ENCODE measurements around the gene ZNFX1. TPM values are rescaled to one million over a fixed set of nuclear protein-coding genes. Genes with fewer than 3 reads are reported as not detected.

ZNFX1 gene
- total RNA-seq, 1 donor from 2014 or later = 6.9 TPM

DNA sequence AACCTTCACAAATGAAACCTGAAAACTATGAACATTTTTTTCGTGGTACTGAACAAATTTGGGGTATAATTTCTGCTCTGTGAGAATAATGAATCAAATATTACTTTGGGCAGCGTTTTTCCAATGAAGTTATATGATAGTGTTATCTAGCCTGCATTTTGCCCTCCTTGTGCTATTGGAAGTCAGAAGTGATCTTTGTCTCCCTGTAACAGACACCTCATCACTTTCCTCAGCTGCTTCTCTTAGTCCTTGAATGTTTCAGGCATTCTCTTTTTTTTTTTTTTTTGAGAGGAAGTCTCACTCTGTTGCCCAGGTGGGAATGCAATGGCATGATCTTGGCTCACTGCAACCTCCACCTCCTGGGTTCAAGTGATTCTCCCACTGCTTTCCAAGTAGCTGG, 48.5 kb downstream of the ZNFX1 start:
- Histone ChIP-seq H4K20me1 (ENCODE audit: low read depth) (no peaks in the 10 kb centered on the region), H3K36me3 (no peaks in the 10 kb centered on the region), H3K9me3 (ENCODE audit: low read depth) (no peaks in the 10 kb centered on the region), H3K27me3 (no peaks in the 10 kb centered on the region), H3K27ac (no peak overlapping the region), H3K4me3 (no peak overlapping the region), H3F3A (ENCODE audit: low read depth) (no peaks in the 10 kb centered on the region), H2AFZ (replicated peaks) (no peak overlapping the region), H3K9ac (no peak overlapping the region), H3K79me2 (ENCODE audit: low read depth) (no peaks in the 10 kb centered on the region), H3K4me1 (no peaks in the 10 kb centered on the region), H3K4me2 (no peak overlapping the region)
- no peak overlapping the region for H3K4me3 Mint-ChIP-seq
- no peak for DNase-seq (ENCODE audit: low spot score)
- TF ChIP-seq EZH2phosphoT487 (IDR thresholded peaks at IDR 0.05) (no peak), EZH2 (IDR thresholded peaks at IDR 0.05) (no peak)
- TF ChIP-seq, protein P1, sequence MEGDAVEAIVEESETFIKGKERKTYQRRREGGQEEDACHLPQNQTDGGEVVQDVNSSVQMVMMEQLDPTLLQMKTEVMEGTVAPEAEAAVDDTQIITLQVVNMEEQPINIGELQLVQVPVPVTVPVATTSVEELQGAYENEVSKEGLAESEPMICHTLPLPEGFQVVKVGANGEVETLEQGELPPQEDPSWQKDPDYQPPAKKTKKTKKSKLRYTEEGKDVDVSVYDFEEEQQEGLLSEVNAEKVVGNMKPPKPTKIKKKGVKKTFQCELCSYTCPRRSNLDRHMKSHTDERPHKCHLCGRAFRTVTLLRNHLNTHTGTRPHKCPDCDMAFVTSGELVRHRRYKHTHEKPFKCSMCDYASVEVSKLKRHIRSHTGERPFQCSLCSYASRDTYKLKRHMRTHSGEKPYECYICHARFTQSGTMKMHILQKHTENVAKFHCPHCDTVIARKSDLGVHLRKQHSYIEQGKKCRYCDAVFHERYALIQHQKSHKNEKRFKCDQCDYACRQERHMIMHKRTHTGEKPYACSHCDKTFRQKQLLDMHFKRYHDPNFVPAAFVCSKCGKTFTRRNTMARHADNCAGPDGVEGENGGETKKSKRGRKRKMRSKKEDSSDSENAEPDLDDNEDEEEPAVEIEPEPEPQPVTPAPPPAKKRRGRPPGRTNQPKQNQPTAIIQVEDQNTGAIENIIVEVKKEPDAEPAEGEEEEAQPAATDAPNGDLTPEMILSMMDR (IDR thresholded peaks at IDR 0.05) = no peak
- no peaks in the 10 kb centered on the region for H3K9me3 Mint-ChIP-seq
- H3K27me3 Mint-ChIP-seq (ENCODE audit: insufficient read depth, low read depth) = peaks cover 5% of the 10 kb centered on the region
- no peak overlapping the region for H3K27ac Mint-ChIP-seq
- peaks cover 24% of the 10 kb centered on the region for H3K36me3 Mint-ChIP-seq
- no peaks in the 10 kb centered on the region for H3K4me1 Mint-ChIP-seq

DNA sequence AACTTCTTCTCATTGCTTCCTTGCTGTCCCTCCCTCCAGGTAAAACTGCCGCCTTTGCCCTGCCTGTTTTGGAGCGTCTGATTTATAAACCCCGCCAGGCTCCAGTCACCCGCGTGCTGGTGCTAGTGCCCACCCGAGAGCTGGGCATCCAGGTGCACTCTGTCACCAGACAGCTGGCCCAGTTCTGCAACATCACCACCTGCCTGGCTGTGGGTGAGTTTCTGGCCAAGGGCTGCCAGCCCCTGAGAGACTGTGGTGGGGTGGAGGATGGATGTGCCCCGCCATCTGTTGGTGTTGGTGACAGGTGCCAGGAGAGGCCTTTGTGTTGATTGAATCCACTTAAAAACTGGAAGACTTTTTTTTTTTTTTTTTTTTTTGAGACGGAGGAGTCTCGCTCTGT, 49.2 kb downstream of the ZNFX1 start:
- no peak overlapping the region for H3K27ac ChIP-seq
- H2AFZ ChIP-seq (replicated peaks) = no peak overlapping the region
- Mint-ChIP-seq H3K27ac (no peak overlapping the region), H3K9me3 (no peaks in the 10 kb centered on the region), H3K4me3 (no peak overlapping the region), H3K4me1 (no peaks in the 10 kb centered on the region), H3K27me3 (ENCODE audit: insufficient read depth, low read depth) (peaks cover 5% of the 10 kb centered on the region), H3K36me3 (peaks cover 23% of the 10 kb centered on the region)
- H3K4me3 ChIP-seq = no peak overlapping the region
- no peaks in the 10 kb centered on the region for H3K79me2 ChIP-seq (ENCODE audit: low read depth)
- TF ChIP-seq EZH2 (IDR thresholded peaks at IDR 0.05) = no peak
- TF ChIP-seq, protein P1 (IDR thresholded peaks at IDR 0.05) = no peak
- no peaks in the 10 kb centered on the region for H3K27me3 ChIP-seq
- H3K4me1 ChIP-seq = no peaks in the 10 kb centered on the region
- H3K36me3 ChIP-seq = no peaks in the 10 kb centered on the region
- no peaks in the 10 kb centered on the region for H3F3A ChIP-seq (ENCODE audit: low read depth)
- H3K4me2 ChIP-seq = no peak overlapping the region
- H4K20me1 ChIP-seq (ENCODE audit: low read depth) = no peaks in the 10 kb centered on the region
- H3K9me3 ChIP-seq (ENCODE audit: low read depth) = no peaks in the 10 kb centered on the region
- no peak overlapping the region for H3K9ac ChIP-seq
- no peak for DNase-seq (ENCODE audit: low spot score)

DNA sequence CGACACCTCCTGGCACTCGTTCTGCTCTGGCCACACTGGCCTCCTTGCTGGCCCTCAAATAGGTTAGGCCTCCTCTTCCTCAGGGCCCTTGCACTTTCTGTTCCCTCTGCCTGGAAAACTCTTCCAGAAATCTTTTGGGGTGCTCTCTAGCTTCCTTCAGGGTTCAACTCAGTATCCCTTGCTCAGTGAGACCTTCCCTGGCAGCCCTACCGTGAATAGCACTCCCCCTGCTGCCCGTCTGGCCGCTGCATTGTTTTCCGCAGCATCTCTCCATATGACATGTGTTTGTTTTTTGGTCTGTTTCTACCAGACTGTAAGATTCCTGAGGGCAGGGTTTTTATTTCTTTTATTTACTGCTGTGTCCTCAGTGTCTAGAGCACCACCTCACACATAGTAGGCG, 52.0 kb downstream of the ZNFX1 start:
- no peaks in the 10 kb centered on the region for H3K27me3 ChIP-seq
- H3K36me3 ChIP-seq = peaks cover 5% of the 10 kb centered on the region
- H3K9ac ChIP-seq = no peak overlapping the region
- H2AFZ ChIP-seq (replicated peaks) = no peak overlapping the region
- H3K4me3 ChIP-seq = no peak overlapping the region
- H3K4me1 ChIP-seq = no peaks in the 10 kb centered on the region
- no peak for TF ChIP-seq EZH2 (IDR thresholded peaks at IDR 0.05)
- TF ChIP-seq, protein P1 (IDR thresholded peaks at IDR 0.05) = peak; percentile 8
- H3K27ac ChIP-seq = no peak overlapping the region
- no peaks in the 10 kb centered on the region for H4K20me1 ChIP-seq (ENCODE audit: low read depth)
- H3K9me3 ChIP-seq (ENCODE audit: low read depth) = no peaks in the 10 kb centered on the region
- Mint-ChIP-seq H3K9me3 (no peaks in the 10 kb centered on the region), H3K27ac (peak overlapping the region; percentile 60), H3K4me1 (no peaks in the 10 kb centered on the region), H3K27me3 (ENCODE audit: insufficient read depth, low read depth) (peaks cover 4% of the 10 kb centered on the region), H3K36me3 (peaks cover 20% of the 10 kb centered on the region), H3K4me3 (no peak overlapping the region)
- no peaks in the 10 kb centered on the region for H3F3A ChIP-seq (ENCODE audit: low read depth)
- DNase-seq (ENCODE audit: low spot score) = no peak
- H3K79me2 ChIP-seq (ENCODE audit: low read depth) = peaks cover 7% of the 10 kb centered on the region
- H3K4me2 ChIP-seq = no peak overlapping the region
